H1 (cell line): ENCODE measurements around the gene CIB4. TPM values are rescaled to one million over a fixed set of nuclear protein-coding genes. Genes with fewer than 3 reads are reported as not detected.

Source experiments
- CTCF ChIA-PET: fragments of 300-600 bp; sonication (Branson Sonifier 250); formaldehyde crosslinking; loops from one replicate; lab custom pipeline; 2021; ENCODE audit not compliant: partially characterized antibody; lab: Charles Lee
- POLR2A ChIA-PET: fragments of 300-600 bp; sonication (Branson Sonifier 250); formaldehyde crosslinking; loops from one replicate; lab custom pipeline; 2021; ENCODE audit warnings: inconsistent platforms; ENCODE audit not compliant: partially characterized antibody; lab: Charles Lee
- DNase-seq, 2 experiments: peaks; one replicate each; pipeline versions ENCODE4 v3.0.0 to v3.0.0-alpha.2; 2010 to 2022; ENCODE audit warnings: low spot score in 2 of 2, low read depth in 1 of 2, mixed read lengths in 1 of 2
- FAIRE-seq: peaks from 2 replicates; lab custom pipeline; 2011; peaks lifted over from hg19 to GRCh38; lab: Jason Lieb, UNC
- H2AFZ ChIP-seq: 2 replicates; pipeline ENCODE4 v1.8.1; 2012; ENCODE audit warnings: low read length, inconsistent platforms
- H2AK5ac ChIP-seq: 2 replicates; pipeline ENCODE4 v1.6.1; 2013; ENCODE audit warnings: low read depth, low read length
- H2BK120ac ChIP-seq: replicated peaks from 2 replicates; pipeline ENCODE3; 2013; ENCODE audit warnings: low read depth, low read length, inconsistent platforms
- H2BK12ac ChIP-seq: 2 replicates; pipeline ENCODE4 v1.6.1; 2013; ENCODE audit warnings: low read depth, low read length
- H2BK15ac ChIP-seq: 2 replicates; pipeline ENCODE4 v1.6.1; 2013; ENCODE audit warnings: low read length
- H2BK20ac ChIP-seq: 2 replicates; pipeline ENCODE4 v1.6.1; 2013; ENCODE audit warnings: low read length
- H2BK5ac ChIP-seq: 2 replicates; pipeline ENCODE4 v1.6.1; 2013; ENCODE audit warnings: low read depth, low read length
- H3K14ac ChIP-seq: 2 replicates; pipeline ENCODE4 v1.6.1; 2013; ENCODE audit warnings: inconsistent platforms; ENCODE audit not compliant: insufficient read length
- H3K18ac ChIP-seq: 2 replicates; pipeline ENCODE4 v1.6.1; 2013; ENCODE audit warnings: low read length; ENCODE audit errors: extremely low read depth
- H3K23ac ChIP-seq: 2 replicates; pipeline ENCODE4 v1.6.1; 2013; ENCODE audit warnings: inconsistent platforms; ENCODE audit not compliant: insufficient read length
- H3K23me2 ChIP-seq: 2 replicates; pipeline ENCODE4 v1.6.1; 2013; ENCODE audit warnings: low read depth, low read length
- H3K27ac ChIP-seq: 2 replicates; pipeline ENCODE4 v1.6.1; 2011; ENCODE audit warnings: low read depth, low read length, inconsistent platforms
- H3K27me3 ChIP-seq, 4 experiments: replicated peaks in 1 of 4; 1 replicate in 1 of 4; 2 replicates in 3 of 4; pipeline versions ENCODE4 v1.6.1 to v1.8.1; 2011 to 2013; ENCODE audit warnings: low read length in 3 of 4, mild to moderate bottlenecking in 3 of 4, inconsistent platforms in 2 of 4, mixed read lengths in 2 of 4, moderate library complexity in 1 of 4; ENCODE audit not compliant: control insufficient read depth in 3 of 4, insufficient read depth in 3 of 4; ENCODE audit errors: extremely low read depth in 1 of 4
- H3K36me3 ChIP-seq, 4 experiments: 2 replicates each; pipeline versions ENCODE4 v1.6.1 to v1.8.1; 2011 to 2013; ENCODE audit warnings: mild to moderate bottlenecking in 4 of 4, low read length in 3 of 4, moderate library complexity in 2 of 4, control low read depth in 1 of 4, inconsistent platforms in 1 of 4; ENCODE audit not compliant: insufficient read depth in 4 of 4, control insufficient read depth in 2 of 4
- H3K4ac ChIP-seq: replicated peaks from 2 replicates; pipeline ENCODE3; 2013; ENCODE audit warnings: low read length, low read depth, mixed read lengths, inconsistent platforms; ENCODE audit not compliant: insufficient read length
- H3K4me1 ChIP-seq, 4 experiments: replicated peaks in 1 of 4; 1 replicate in 1 of 4; 2 replicates in 3 of 4; pipeline versions ENCODE4 v1.6.1 to v1.8.1; 2011 to 2013; ENCODE audit warnings: low read length in 3 of 4, inconsistent platforms in 2 of 4, mixed read lengths in 1 of 4; ENCODE audit not compliant: insufficient read depth in 4 of 4, control insufficient read depth in 3 of 4
- H3K4me2 ChIP-seq, 2 experiments: 2 replicates each; pipeline versions ENCODE4 v1.6.1 to v1.8.1; 2011 to 2013; ENCODE audit warnings: low read depth in 2 of 2, low read length in 2 of 2, control low read depth in 1 of 2, inconsistent platforms in 1 of 2, mild to moderate bottlenecking in 1 of 2; ENCODE audit not compliant: insufficient read depth in 1 of 2
- H3K4me3 ChIP-seq, 4 experiments: fragments of 200-600, 300-600 bp in 1 of 4; sonication (generic), shearing (Covaris generic), sonication (Bioruptor Twin) in 1 of 4; 2 replicates each; pipeline versions ENCODE4 v1.5.1 to v1.8.1; 2011 to 2016; ENCODE audit warnings: low read length in 4 of 4, low read depth in 3 of 4, control low read depth in 2 of 4, inconsistent platforms in 2 of 4, mild to moderate bottlenecking in 2 of 4, mixed read lengths in 1 of 4, moderate library complexity in 1 of 4; ENCODE audit not compliant: insufficient read depth in 2 of 4; ENCODE audit errors: extremely low read depth in 1 of 4
- H3K56ac ChIP-seq: replicated peaks from 2 replicates; pipeline ENCODE3; 2013; ENCODE audit warnings: low read depth, mild to moderate bottlenecking, mixed read lengths, low read length, inconsistent platforms; ENCODE audit not compliant: insufficient read length
- H3K79me1 ChIP-seq: 2 replicates; pipeline ENCODE4 v1.6.1; 2013; ENCODE audit warnings: low read depth, low read length, control low read depth
- H3K79me2 ChIP-seq, 2 experiments: 2 replicates each; pipeline versions ENCODE4 v1.6.1 to v1.8.1; 2012 to 2013; ENCODE audit warnings: low read length in 2 of 2, mild to moderate bottlenecking in 2 of 2, inconsistent platforms in 1 of 2; ENCODE audit not compliant: insufficient read depth in 2 of 2, control insufficient read depth in 1 of 2
- H3K9ac ChIP-seq, 4 experiments: replicated peaks in 1 of 4; 1 replicate in 1 of 4; 2 replicates in 3 of 4; pipeline versions ENCODE4 v1.6.1 to v1.8.1; 2011 to 2013; ENCODE audit warnings: low read depth in 3 of 4, low read length in 3 of 4, control low read depth in 2 of 4, mild to moderate bottlenecking in 2 of 4, moderate library complexity in 2 of 4, inconsistent platforms in 1 of 4; ENCODE audit errors: extremely low read depth in 1 of 4
- H3K9me3 ChIP-seq, 2 experiments: 2 replicates each; pipeline versions ENCODE4 v1.6.1 to v1.8.1; 2012 to 2013; ENCODE audit warnings: mild to moderate bottlenecking in 2 of 2, moderate library complexity in 2 of 2, control low read depth in 1 of 2, inconsistent platforms in 1 of 2, low read depth in 1 of 2, low read length in 1 of 2, mixed read lengths in 1 of 2; ENCODE audit not compliant: insufficient read depth in 2 of 2
- H4K20me1 ChIP-seq, 2 experiments: replicated peaks in 1 of 2; 2 replicates each; pipeline versions ENCODE3 to v1.8.1; 2011 to 2013; ENCODE audit warnings: inconsistent platforms in 2 of 2, low read length in 2 of 2, mild to moderate bottlenecking in 1 of 2; ENCODE audit not compliant: insufficient read depth in 2 of 2, control insufficient read depth in 1 of 2
- H4K5ac ChIP-seq: 2 replicates; pipeline ENCODE4 v1.6.1; 2013; ENCODE audit warnings: low read length, low read depth, mixed read lengths, inconsistent platforms; ENCODE audit not compliant: insufficient read length
- H4K8ac ChIP-seq: 2 replicates; pipeline ENCODE4 v1.8.0; 2013; ENCODE audit warnings: mild to moderate bottlenecking, moderate library complexity, low read length, inconsistent platforms; ENCODE audit not compliant: insufficient read depth; ENCODE audit errors: extremely low read depth
- H4K91ac ChIP-seq: replicated peaks from 2 replicates; pipeline ENCODE3; 2013; ENCODE audit warnings: low read length, mixed read lengths, inconsistent platforms; ENCODE audit not compliant: insufficient read length
- EGR1 ChIP-seq: IDR thresholded peaks from 2 replicates; pipeline ENCODE4 v1.6.1; 2011; ENCODE audit warnings: low read depth, low read length, borderline replicate concordance
- GABPA ChIP-seq: IDR thresholded peaks from 2 replicates; pipeline ENCODE4 v1.6.1; 2011; ENCODE audit warnings: mild to moderate bottlenecking, low read length, moderate library complexity, borderline replicate concordance; ENCODE audit not compliant: insufficient read depth
- MAFK ChIP-seq: IDR thresholded peaks from 2 replicates; pipeline ENCODE4 v1.6.1; 2012; ENCODE audit warnings: low read depth, mild to moderate bottlenecking, improper control_type of control experiment, low read length
- SIN3A ChIP-seq, 2 experiments: IDR thresholded peaks in 1 of 2; conservative IDR thresholded peaks in 1 of 2; 2 replicates each; pipeline ENCODE4 v1.6.1; 2011 to 2012; ENCODE audit warnings: low read length in 2 of 2, improper control_type of control experiment in 1 of 2, low read depth in 1 of 2, mild to moderate bottlenecking in 1 of 2
- YY1 ChIP-seq: IDR thresholded peaks from 2 replicates; pipeline ENCODE4 v1.6.1; 2011; ENCODE audit warnings: low read depth, mild to moderate bottlenecking, low read length
- WGBS, 2 experiments: shearing (Covaris generic) in 1 of 2; methylation state at CpG; one replicate each; pipeline versions ENCODE4 v1.1.6 to v1.1.7; 2013 to 2015; ENCODE audit warnings: low lambda C conversion rate in 2 of 2, mixed read lengths in 2 of 2, inconsistent platforms in 1 of 2, low coverage in 1 of 2, missing lambda C conversion rate in 1 of 2; ENCODE audit not compliant: insufficient replicate concordance in 2 of 2, insufficient coverage in 1 of 2, insufficient read length in 1 of 2; ENCODE audit errors: extremely low coverage in 1 of 2, missing lambda C conversion rate in 1 of 2; 5-methylcytosine and 5-hydroxymethylcytosine counted together
- polyA plus RNA-seq, 7 experiments: library from polyadenylated mRNA; depleted of rRNA in 3 of 7; stranded (reverse) in 5 of 7; unstranded in 2 of 7; fragments of >200 nt in 5 of 7; fragments of 200-250 nt in 2 of 7; gene quantifications; 1 replicate in 5 of 7; 2 replicates in 1 of 7; 4 replicates in 1 of 7; pipeline versions ENCODE4 v1.2.1 to v1.2.3, GENCODE V29; 2011 to 2013; ENCODE audit warnings: missing spikeins in 2 of 7, mixed read lengths in 2 of 7
- total RNA-seq: library from RNA; stranded (reverse); fragmentation: NEBNext Ultra II Directional; extraction: Animal tissue kit (Norgen Biotek cat#: 25700); gene quantifications from 2 replicates; pipeline ENCODE4 v1.2.1, GENCODE V29; 2021
- TF ChIP-seq, protein P1 (sequence below): IDR thresholded peaks from 2 replicates; pipeline ENCODE4 v1.6.1; 2012; ENCODE audit warnings: low read length, inconsistent platforms
- TF ChIP-seq, protein P2 (sequence below): IDR thresholded peaks from 2 replicates; pipeline ENCODE4 v1.6.1; 2011; ENCODE audit warnings: low read length, improper control_type of control experiment
- TF ChIP-seq, protein P3 (sequence below): IDR thresholded peaks from 2 replicates; pipeline ENCODE4 v1.6.1; 2012; ENCODE audit warnings: inconsistent platforms

The CIB4 gene
- total and polyA plus RNA-seq, 2 of the 8 experiments (the other 6 are each of a cell fraction or from before 2014, with no cell fraction given) = not detected

DNA sequence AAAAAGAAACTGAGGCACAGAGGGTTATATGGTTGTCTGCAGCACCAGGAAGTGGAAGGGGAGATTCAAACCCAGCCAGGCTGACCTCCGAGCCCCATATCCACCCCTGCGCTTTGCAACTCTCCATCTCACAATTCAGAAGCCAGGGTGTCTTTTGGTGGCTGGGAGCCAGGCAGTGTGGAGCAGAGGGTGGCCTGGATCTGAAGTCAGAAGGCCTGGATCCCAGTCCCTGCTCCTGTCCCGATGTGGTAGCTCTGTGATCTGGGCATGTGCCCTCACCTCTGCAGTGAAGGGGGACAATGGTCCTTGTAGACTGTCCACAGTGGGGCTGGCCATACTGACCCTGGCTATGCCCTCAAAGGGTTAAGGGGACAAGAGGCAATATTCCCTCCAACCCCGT lies 57.0 kb downstream of the CIB4 start:
- Histone ChIP-seq H3K9ac (no peak overlapping the region), H2BK20ac (no peak overlapping the region), H3K23me2 (no peaks in the 10 kb centered on the region), H3K4me1 (no peaks in the 10 kb centered on the region), H3K27me3 (peaks cover 0 to 3% (median 0%) of the 10 kb centered on the region in 4 experiments; a peak in 3 of 7 replicates), H4K8ac (no peak overlapping the region), H3K9me3 (no peaks in the 10 kb centered on the region), H3K18ac (no peak overlapping the region), H3K36me3 (no peaks in the 10 kb centered on the region), H2BK120ac (no peak overlapping the region), H3K14ac (no peak overlapping the region), H2AK5ac (no peak overlapping the region), H3K56ac (no peak overlapping the region), H4K20me1 (no peaks in the 10 kb centered on the region), H3K27ac (no peak overlapping the region), H3K4ac (no peak overlapping the region), H3K79me2 (no peaks in the 10 kb centered on the region), H2BK5ac (no peak overlapping the region), H3K4me2 (no peak overlapping the region), H3K4me3 (no peak overlapping the region), H2BK12ac (no peak overlapping the region), H2BK15ac (no peak overlapping the region), H3K79me1 (no peaks in the 10 kb centered on the region), H4K91ac (no peak overlapping the region), H3K23ac (no peak overlapping the region), H2AFZ (no peak overlapping the region), H4K5ac (no peak overlapping the region)
- ChIA-PET CTCF (interaction anchor here (0.8 to 1.1 kb wide), 2 partner anchors 58 to 118 kb away, joined by 3 read pairs; no protein-coding TSS in a partner anchor), POLR2A (no interaction called here)
- TF ChIP-seq, protein P1, sequence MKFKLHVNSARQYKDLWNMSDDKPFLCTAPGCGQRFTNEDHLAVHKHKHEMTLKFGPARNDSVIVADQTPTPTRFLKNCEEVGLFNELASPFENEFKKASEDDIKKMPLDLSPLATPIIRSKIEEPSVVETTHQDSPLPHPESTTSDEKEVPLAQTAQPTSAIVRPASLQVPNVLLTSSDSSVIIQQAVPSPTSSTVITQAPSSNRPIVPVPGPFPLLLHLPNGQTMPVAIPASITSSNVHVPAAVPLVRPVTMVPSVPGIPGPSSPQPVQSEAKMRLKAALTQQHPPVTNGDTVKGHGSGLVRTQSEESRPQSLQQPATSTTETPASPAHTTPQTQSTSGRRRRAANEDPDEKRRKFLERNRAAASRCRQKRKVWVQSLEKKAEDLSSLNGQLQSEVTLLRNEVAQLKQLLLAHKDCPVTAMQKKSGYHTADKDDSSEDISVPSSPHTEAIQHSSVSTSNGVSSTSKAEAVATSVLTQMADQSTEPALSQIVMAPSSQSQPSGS = no peak
- TF ChIP-seq EGR1 (no peak), SIN3A (conservative IDR thresholded peaks at IDR 0.05 in 1 of 2, IDR thresholded peaks at IDR 0.05 in 1 of 2; ENCODE audit: low read depth in 1 of 2, low read length in 2 of 2) (no peak), GABPA (no peak), MAFK (no peak), YY1 (no peak)
- TF ChIP-seq, protein P2, sequence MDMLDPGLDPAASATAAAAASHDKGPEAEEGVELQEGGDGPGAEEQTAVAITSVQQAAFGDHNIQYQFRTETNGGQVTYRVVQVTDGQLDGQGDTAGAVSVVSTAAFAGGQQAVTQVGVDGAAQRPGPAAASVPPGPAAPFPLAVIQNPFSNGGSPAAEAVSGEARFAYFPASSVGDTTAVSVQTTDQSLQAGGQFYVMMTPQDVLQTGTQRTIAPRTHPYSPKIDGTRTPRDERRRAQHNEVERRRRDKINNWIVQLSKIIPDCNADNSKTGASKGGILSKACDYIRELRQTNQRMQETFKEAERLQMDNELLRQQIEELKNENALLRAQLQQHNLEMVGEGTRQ = no peak
- TF ChIP-seq, protein P3, sequence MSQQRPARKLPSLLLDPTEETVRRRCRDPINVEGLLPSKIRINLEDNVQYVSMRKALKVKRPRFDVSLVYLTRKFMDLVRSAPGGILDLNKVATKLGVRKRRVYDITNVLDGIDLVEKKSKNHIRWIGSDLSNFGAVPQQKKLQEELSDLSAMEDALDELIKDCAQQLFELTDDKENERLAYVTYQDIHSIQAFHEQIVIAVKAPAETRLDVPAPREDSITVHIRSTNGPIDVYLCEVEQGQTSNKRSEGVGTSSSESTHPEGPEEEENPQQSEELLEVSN = no peak
- WGBS, 2 experiments = 93% methylated on average over 4 of the region's 4 CpGs; no CpG with 5 or more reads in 1 of the 2 experiments
- no peak for DNase-seq
- no peak for FAIRE-seq
